Measurements from ENCODE around the gene SLC39A6. TPM values are rescaled to one million over a fixed set of nuclear protein-coding genes. Genes with fewer than 3 reads are reported as not detected.

SLC39A6 gene
- total and polyA plus RNA-seq, 2 donors (not counting 3 experiments of a cell fraction or from before 2014, with no cell fraction given) = 13.8 to 23.1 TPM

DNA sequence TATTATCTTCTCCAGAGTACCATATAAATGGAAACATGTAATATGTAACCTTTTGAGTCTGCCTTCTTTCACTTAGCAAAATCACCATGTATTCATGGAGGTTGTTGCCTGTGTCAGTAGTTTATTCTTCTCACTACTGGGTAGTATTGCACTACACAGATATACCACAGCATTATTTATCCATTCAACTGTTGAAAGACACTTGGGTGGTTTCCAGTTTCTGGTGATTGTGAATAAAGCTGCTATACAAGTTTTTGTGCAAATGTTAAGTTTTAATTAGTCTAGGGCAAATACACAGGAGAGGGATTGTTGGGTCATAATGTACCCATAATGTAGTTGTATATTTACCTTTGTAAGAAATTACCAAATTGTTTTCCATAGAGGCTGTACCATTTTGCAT is 32.2 kb downstream of the SLC39A6 start:
- POLR2A ChIA-PET = interaction anchor here (0.6 kb wide), 1 partner anchor 27 kb away, joined by 4 read pairs; no protein-coding TSS in a partner anchor
- TF ChIP-seq FOS (IDR thresholded peaks at IDR 0.05; ENCODE audit: borderline replicate concordance, insufficient read depth, low read length) (no peak), POLR2A (IDR thresholded peaks at IDR 0.05; ENCODE audit: low read depth, low read length) (no peak), GATA2 (IDR thresholded peaks at IDR 0.05; ENCODE audit: insufficient read depth, insufficient read length, low read depth, low read length) (no peak), POLR2AphosphoS5 (IDR thresholded peaks at IDR 0.05; ENCODE audit: insufficient read depth, low read depth, low read length) (no peak), MYC (IDR thresholded peaks at IDR 0.05; ENCODE audit: low read depth, low read length) (no peak)
- TF ChIP-seq, protein P1, sequence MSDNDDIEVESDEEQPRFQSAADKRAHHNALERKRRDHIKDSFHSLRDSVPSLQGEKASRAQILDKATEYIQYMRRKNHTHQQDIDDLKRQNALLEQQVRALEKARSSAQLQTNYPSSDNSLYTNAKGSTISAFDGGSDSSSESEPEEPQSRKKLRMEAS (IDR thresholded peaks at IDR 0.05; ENCODE audit: insufficient read depth, insufficient read length) = no peak
- TF ChIP-seq, protein P2, sequence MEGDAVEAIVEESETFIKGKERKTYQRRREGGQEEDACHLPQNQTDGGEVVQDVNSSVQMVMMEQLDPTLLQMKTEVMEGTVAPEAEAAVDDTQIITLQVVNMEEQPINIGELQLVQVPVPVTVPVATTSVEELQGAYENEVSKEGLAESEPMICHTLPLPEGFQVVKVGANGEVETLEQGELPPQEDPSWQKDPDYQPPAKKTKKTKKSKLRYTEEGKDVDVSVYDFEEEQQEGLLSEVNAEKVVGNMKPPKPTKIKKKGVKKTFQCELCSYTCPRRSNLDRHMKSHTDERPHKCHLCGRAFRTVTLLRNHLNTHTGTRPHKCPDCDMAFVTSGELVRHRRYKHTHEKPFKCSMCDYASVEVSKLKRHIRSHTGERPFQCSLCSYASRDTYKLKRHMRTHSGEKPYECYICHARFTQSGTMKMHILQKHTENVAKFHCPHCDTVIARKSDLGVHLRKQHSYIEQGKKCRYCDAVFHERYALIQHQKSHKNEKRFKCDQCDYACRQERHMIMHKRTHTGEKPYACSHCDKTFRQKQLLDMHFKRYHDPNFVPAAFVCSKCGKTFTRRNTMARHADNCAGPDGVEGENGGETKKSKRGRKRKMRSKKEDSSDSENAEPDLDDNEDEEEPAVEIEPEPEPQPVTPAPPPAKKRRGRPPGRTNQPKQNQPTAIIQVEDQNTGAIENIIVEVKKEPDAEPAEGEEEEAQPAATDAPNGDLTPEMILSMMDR (IDR thresholded peaks at IDR 0.05; ENCODE audit: extremely low read depth in 1 of 2, insufficient read depth in 1 of 2, low read depth in 1 of 2, low read length in 2 of 2) = no peak
- H3K27ac ChIP-seq (ENCODE audit: insufficient read depth, low read depth, low read length) = no peak overlapping the region
- no peaks in the 10 kb centered on the region for H4K20me1 ChIP-seq (replicated peaks; ENCODE audit: control insufficient read depth, extremely low read depth, insufficient read depth, low read length)
- BruUV-seq (replicated peaks) = no TSS peak
- FAIRE-seq (no peak), DNase-seq (ENCODE audit: low read depth, low spot score) (no peak)
- H3K9me1 ChIP-seq (replicated peaks; ENCODE audit: control insufficient read depth, extremely low read depth, insufficient read depth, low read length) = no peaks in the 10 kb centered on the region
- intact Hi-C loops (cut with micrococcal nuclease) = loop anchor here (1.0 to 10.0 kb wide), 9 partner anchors 32 to 712 kb away; partner anchors contain the start of genes ELP2 and SLC39A6
- no peaks in the 10 kb centered on the region for H3K9me3 ChIP-seq (replicated peaks; ENCODE audit: control insufficient read depth, insufficient read depth, low read length)
- H3K27me3 ChIP-seq (ENCODE audit: control insufficient read depth in 2 of 2, insufficient read depth in 2 of 2, low read length in 2 of 2) = peaks cover 15 to 16% of the 10 kb centered on the region in 2 experiments
- no peaks in the 10 kb centered on the region for H3K79me2 ChIP-seq (ENCODE audit: control insufficient read depth, insufficient read depth, low read length)
- H3K4me3 ChIP-seq (replicated peaks in 1 of 3; ENCODE audit: insufficient read depth in 1 of 3, low read depth in 1 of 3, low read length in 3 of 3) = no peak overlapping the region
- dilution Hi-C loops (cut with MboI; ENCODE audit: extremely low pct_ligation_motif_present, low sequenced_read_pairs) = no loop called here
- no peak overlapping the region for H3K9ac ChIP-seq (replicated peaks; ENCODE audit: extremely low read depth, insufficient read depth, low read length)
- CTCF ChIA-PET = interaction anchor here (1.0 to 7.1 kb wide), 3 partner anchors 79 to 474 kb away, joined by 3 to 386 read pairs (median 5); no protein-coding TSS in a partner anchor
- H3K4me2 ChIP-seq (ENCODE audit: insufficient read depth, low read length) = no peak overlapping the region
- no peaks in the 10 kb centered on the region for H3K36me3 ChIP-seq (ENCODE audit: control insufficient read depth in 2 of 2, extremely low read depth in 1 of 2, insufficient read depth in 2 of 2, low read length in 2 of 2)
- H3K4me1 ChIP-seq (ENCODE audit: control insufficient read depth, extremely low read depth, insufficient read depth, low read length) = no peaks in the 10 kb centered on the region
- H2AFZ ChIP-seq (ENCODE audit: low read depth, low read length) = no peak overlapping the region
